Hematopoietic multipotent progenitor cell treated with erythropoietin and hydrocortisone succinate and interleukin-3 and kit ligand, for 15 days (in vitro differentiated cells): Measurements from ENCODE around the gene E4F1.

Experiments used
- DNase-seq: peaks from one replicate; pipeline ENCODE4 v3.0.0-alpha.2; 2015; ENCODE audit warnings: low spot score

Gene E4F1

GRCh38 chr16:2275476-2276367, 52.3 kb downstream of the E4F1 start:
- DNase-seq: no peak

- DNase-seq: no peak
Observed at GRCh38 chr16:2276368-2277195, 53.2 kb downstream of the E4F1 start.

- DNase-seq: no peak
Observed at GRCh38 chr16:2277466-2278271, 54.3 kb downstream of the E4F1 start.

GRCh38 chr16:2278272-2278608, 54.8 kb downstream of the E4F1 start:
- no peak for DNase-seq

GRCh38 chr16:2278956-2279800, 55.8 kb downstream of the E4F1 start:
- no peak for DNase-seq

- DNase-seq: no peak
Observed at GRCh38 chr16:2280461-2280860, 57.1 kb downstream of the E4F1 start.

- DNase-seq: no peak
Observed at GRCh38 chr16:2280981-2281542, 57.7 kb downstream of the E4F1 start.

GRCh38 chr16:2282262-2282661, 58.9 kb downstream of the E4F1 start:
- DNase-seq: no peak

GRCh38 chr16:2282866-2283555, 59.6 kb downstream of the E4F1 start:
- DNase-seq: no peak

- DNase-seq: no peak
Observed at GRCh38 chr16:2284001-2284770, 60.8 kb downstream of the E4F1 start.

- DNase-seq: no peak
Observed at GRCh38 chr16:2284797-2285576, 61.6 kb downstream of the E4F1 start.
